Measurements from ENCODE around the gene GPX5.

DNA sequence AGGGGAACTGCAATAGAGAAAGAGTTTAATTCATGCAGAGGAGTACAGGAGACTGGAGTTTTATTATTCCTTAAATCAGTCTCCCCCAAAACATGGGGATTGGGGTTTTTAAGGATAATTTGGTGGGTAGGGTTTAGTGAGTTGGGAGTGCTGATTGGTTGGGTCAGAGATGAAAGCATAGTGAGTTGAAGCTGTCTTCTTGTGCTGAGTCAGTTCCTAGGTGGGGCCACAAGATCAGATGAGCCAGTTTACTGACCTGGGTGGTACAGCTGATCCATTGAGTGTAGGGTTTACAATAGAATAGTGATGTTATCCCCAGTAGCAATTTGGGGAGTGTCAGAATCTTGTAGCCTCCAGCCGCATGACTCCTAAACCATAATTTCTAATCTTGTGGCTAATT lies 39.1 kb upstream of the GPX5 start:
- TF ChIP-seq, protein P1, sequence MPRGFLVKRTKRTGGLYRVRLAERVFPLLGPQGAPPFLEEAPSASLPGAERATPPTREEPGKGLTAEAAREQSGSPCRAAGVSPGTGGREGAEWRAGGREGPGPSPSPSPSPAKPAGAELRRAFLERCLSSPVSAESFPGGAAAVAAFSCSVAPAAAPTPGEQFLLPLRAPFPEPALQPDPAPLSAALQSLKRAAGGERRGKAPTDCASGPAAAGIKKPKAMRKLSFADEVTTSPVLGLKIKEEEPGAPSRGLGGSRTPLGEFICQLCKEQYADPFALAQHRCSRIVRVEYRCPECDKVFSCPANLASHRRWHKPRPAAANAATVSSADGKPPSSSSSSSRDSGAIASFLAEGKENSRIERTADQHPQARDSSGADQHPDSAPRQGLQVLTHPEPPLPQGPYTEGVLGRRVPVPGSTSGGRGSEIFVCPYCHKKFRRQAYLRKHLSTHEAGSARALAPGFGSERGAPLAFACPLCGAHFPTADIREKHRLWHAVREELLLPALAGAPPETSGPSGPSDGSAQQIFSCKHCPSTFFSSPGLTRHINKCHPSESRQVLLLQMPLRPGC (tag by site-specific recombination; IDR thresholded peaks at IDR 0.05) = no peak
- TF ChIP-seq ZNF324 (tag by site-specific recombination; IDR thresholded peaks at IDR 0.05) = no peak

All from HEK293 (cell line).